HG02870 (cell line): ENCODE results near the gene ALDH16A1.
"Not testable (repeated sequence)": the region's sequence is repeated elsewhere in the genome, so short reads cannot be mapped to it uniquely, and the experiment has no call there.

ENCODE experiments used
- ATAC-seq: cut with Tn5 transposase; IDR thresholded peaks from one replicate; pipeline ENCODE4 v1.9.1; 2021; ENCODE audit warnings: mild to moderate bottlenecking, moderate library complexity; ENCODE audit not compliant: unreplicated experiment

The ALDH16A1 gene

DNA sequence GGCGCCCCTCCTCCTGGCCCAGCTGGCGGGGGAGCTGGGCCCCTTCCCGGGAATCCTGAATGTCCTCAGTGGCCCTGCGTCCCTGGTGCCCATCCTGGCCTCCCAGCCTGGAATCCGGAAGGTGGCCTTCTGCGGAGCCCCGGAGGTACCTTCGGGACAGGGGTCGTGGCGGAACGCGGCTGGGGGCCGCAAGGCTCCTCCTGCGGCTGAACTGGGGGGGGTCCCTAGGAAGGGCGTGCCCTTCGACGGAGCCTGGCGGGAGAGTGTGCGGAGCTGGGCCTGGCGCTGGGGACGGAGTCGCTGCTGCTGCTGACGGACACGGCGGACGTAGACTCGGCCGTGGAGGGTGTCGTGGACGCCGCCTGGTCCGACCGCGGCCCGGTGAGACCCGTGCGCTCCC is 8.6 kb downstream of the ALDH16A1 start:
- no peak for ATAC-seq

GRCh38 chr19:49462492-49462891 is 9.5 kb downstream of the ALDH16A1 start:
- no peak for ATAC-seq

DNA sequence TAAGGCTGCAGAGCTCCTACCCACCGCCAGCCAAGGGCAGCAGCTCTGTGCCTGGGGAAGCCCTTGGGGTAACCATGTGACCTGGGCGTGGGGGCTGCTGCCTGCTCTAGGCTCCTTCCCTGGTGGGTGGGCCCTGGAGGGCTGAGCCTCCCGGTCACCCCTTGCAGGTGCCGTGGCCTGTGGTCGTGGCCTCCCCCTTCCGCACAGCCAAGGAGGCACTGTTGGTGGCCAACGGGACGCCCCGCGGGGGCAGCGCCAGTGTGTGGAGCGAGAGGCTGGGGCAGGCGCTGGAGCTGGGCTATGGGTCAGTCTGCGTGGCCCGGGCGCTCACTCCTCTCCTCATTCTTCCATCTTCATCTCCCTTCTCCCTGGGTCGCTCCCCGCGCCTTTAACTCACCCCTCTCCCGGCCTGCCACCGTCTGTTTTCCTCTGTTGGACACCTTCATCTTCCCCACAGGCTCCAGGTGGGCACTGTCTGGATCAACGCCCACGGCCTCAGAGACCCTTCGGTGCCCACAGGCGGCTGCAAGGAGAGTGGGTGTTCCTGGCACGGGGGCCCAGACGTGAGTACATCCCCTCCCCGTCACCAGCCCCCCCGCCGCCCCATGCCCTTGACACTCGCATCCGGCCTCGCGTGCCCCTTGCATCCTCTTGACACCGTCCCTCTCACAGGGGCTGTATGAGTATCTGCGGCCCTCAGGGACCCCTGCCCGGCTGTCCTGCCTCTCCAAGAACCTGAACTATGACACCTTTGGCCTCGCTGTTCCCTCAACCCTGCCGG is 11.1 kb downstream of the ALDH16A1 start:
- no peak for ATAC-seq

- no peak for ATAC-seq
Observed at GRCh38 chr19:49465371-49465770, 12.3 kb downstream of the ALDH16A1 start.

DNA sequence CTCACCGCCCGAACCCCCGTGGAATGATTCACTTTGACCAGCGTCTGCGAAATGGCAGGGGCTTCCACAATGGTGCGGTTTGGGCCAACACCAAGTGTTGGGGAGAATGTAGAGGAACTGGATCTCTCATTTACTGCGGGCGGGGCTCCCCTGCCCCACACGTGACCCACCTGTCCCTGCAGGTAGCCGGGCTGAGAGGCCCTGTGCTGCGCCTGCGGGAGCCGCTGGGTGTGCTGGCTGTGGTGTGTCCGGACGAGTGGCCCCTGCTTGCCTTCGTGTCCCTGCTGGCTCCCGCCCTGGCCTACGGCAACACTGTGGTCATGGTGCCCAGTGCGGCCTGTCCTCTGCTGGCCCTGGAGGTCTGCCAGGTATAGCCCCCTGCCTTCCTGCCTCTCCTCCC is 15.2 kb downstream of the ALDH16A1 start:
- ATAC-seq, result no peak

GRCh38 chr19:49468746-49469447 is 15.9 kb downstream of the ALDH16A1 start:
- peak; percentile 60 for ATAC-seq

DNA sequence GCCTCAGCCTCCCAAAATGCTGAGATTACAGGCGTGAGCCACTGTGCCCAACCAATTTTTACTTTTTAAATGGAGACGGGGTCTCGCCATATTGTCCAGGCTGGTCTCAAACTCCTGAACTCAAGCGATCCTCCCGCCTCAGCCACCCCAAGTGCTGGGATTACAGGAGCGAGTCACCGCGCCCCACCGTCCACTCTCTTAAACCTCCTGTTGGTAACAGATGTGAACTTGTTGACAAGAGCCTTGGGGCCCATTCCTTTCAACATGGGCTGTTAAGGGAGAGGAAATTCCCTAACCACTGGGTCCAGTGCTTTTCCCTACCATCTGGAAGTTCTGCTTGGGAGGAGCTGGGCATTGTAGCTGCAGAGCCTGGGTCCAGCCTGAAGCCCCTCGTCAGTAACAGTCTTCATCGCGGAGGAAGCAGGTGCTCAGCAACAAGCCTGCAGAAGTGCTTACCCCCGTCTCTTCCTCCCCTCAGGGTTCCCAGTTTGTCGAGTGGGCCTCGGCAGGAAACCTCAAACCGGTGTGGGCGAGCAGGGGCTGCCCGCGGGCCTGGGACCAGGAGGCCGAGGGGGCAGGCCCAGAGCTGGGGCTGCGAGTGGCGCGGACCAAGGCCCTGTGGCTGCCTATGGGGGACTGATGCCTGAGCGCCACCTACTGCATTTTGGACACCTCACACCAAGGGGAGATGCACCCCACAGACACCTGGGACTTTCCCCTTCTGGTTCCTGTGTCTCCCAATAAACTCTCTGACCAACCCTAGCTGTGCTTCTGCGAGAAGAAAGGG is 17.0 kb downstream of the ALDH16A1 start:
- peak; percentile 43 for ATAC-seq

- no peak for ATAC-seq
Observed at GRCh38 chr19:49470615-49470978, 17.6 kb downstream of the ALDH16A1 start.

GRCh38 chr19:49472936-49473335 is 19.9 kb downstream of the ALDH16A1 start:
- no peak for ATAC-seq

DNA sequence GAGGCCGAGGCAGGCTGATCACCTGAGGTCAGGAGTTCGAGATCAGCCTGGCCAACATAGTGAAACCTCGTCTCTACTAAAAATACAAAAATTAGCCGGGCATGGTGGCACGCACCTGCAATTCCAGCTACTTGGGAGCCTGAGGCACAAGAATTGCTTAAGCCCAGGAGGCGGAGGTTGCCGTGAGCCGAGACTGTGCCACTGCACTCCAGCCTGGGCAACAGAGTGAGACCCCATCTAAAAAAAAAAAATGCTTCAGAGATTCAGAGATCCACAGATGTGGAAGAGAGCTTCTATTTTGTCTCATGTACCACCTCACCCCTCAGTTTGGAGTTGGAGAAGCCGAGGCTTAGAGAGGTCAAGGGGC is 20.5 kb downstream of the ALDH16A1 start:
- not testable (repeated sequence) for ATAC-seq

GRCh38 chr19:49473868-49474541 is 21.0 kb downstream of the ALDH16A1 start, which contains the start of gene FLT3LG:
Gene FLT3LG (plus strand): TSS chr19:49474215. CDS start chr19:49474640, 425 bp downstream.
- no peak for ATAC-seq

DNA sequence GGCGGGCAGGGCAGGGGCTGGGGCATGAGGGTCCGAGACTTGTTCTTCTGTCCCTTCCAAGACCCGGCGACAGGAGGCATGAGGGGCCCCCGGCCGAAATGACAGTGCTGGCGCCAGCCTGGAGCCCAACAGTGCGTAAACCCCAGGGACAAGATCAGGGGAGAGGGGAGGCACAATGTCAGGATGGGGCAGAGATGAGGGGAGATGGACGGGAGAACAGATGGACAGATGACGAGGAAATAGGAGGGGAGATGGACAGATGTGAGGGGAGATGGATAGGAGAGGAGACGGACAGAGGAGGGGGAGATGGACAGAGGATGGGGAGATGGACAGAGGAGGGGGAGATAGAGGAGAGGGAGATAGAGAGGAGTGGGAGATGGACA is 21.5 kb downstream of the ALDH16A1 start:
- no peak for ATAC-seq

- no peak for ATAC-seq
Observed at GRCh38 chr19:49475191-49475917, 22.3 kb downstream of the ALDH16A1 start.

DNA sequence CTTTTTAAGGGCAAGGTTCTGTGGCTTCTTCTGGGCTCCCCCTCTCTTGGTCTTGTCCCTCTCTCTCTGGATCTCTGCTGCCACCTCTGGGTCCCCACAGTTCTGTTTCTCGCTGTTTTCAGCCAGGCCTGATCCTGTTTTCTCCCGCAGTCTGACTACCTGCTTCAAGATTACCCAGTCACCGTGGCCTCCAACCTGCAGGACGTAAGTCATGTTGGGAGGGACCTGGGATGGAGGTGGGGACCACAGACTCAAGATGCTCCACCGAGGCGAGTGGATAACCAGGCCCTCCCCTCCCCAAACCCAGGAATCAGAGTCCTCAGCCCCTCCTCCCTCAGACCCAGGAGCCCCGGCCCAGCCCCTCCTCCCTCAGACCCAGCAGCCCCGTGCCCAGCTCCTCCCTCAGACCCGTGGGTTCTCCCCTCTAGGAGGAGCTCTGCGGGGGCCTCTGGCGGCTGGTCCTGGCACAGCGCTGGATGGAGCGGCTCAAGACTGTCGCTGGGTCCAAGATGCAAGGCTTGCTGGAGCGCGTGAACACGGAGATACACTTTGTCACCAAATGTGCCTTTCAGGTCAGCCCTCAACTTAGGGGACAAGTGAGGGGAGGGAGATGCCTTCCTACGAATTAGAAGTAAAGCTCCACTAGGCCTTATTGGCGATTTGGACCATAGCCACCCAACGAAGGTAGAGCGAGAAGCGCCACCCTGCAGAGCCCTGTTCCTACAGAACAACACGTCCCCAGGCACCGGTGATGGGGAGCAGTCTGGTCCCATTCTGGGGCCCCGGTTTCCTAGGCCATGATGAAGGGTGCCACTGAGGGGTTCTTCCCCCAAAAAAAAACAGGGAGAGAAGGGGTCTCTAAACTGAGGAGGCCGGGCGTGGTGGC is 23.2 kb downstream of the ALDH16A1 start:
- no peak for ATAC-seq

DNA sequence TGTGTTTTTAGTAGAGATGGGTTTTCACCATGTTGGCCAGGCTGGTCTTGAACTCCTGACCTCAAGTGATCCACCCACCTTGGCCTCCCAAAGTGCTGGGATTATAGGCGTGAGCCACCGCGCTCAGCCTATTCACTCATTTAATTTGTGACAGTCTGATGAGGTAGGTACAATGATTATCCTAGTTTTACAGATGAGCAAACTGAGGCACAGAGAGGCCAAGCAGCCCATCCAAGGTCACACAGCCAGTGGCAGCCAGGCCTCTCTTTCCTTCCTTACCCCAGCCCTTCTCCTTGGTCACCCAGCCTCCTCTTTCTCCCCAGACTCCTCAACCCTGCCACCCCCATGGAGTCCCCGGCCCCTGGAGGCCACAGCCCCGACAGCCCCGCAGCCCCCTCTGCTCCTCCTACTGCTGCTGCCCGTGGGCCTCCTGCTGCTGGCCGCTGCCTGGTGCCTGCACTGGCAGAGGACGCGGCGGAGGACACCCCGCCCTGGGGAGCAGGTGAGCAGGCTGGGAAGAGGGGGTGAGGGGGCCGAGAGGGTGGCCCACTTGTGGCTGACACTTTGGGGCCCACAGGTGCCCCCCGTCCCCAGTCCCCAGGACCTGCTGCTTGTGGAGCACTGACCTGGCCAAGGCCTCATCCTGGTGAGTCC is 27.1 kb downstream of the ALDH16A1 start:
- ATAC-seq, result no peak

GRCh38 chr19:49481020-49481683 is 28.1 kb downstream of the ALDH16A1 start:
- no peak for ATAC-seq

DNA sequence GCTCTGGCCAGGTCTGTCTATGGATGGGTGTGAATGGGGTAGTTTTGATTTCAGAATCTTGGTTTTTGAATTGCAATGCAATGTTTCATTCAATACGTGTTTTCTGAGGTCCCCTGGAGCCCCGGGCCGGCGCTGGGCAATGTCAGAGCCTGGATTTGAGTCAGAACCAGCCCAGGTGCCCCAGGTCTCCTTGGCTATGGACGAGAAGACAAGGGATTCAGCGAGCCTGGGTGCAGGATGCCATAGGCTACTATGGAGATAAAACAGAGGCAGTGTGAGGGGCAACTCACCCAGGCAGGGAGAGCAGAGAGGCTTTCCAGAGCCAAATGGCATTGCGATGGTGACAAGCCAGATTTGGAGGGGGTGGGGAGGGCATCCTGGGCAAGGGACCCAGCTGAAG is 33.2 kb downstream of the ALDH16A1 start:
- ATAC-seq, result no peak

- ATAC-seq, result no peak
Observed at GRCh38 chr19:49486710-49487276, 33.8 kb downstream of the ALDH16A1 start.
